Liver (tissue), 9 donors: ENCODE results near the gene SEC14L3. TPM values are rescaled to one million over a fixed set of nuclear protein-coding genes. Genes with fewer than 3 reads are reported as not detected.

ENCODE experiments used
- DNase-seq: peaks from one replicate; pipeline ENCODE4 v3.0.0-alpha.2; 2017; ENCODE audit warnings: low spot score
- H3K27ac ChIP-seq, 2 donors: one replicate each; pipeline ENCODE4 v1.7.0; 2013; ENCODE audit warnings: inconsistent platforms in 2 of 2, low read length in 2 of 2, control low read depth in 1 of 2, low read depth in 1 of 2, mild to moderate bottlenecking in 1 of 2
- H3K27me3 ChIP-seq, 4 donors: one replicate each; pipeline versions ENCODE4 v1.6.1 to v1.7.0; 2013; ENCODE audit warnings: low read length in 3 of 4, inconsistent platforms in 1 of 4, mild to moderate bottlenecking in 1 of 4, moderate library complexity in 1 of 4; ENCODE audit not compliant: control insufficient read depth in 4 of 4, insufficient read depth in 4 of 4
- H3K36me3 ChIP-seq, 4 donors: one replicate each; pipeline versions ENCODE4 v1.6.1 to v1.7.0; 2013; ENCODE audit warnings: low read length in 3 of 4, mild to moderate bottlenecking in 3 of 4, low read depth in 1 of 4, moderate library complexity in 1 of 4; ENCODE audit not compliant: control insufficient read depth in 4 of 4, insufficient read depth in 3 of 4
- H3K4me1 ChIP-seq, 4 donors: one replicate each; pipeline versions ENCODE4 v1.6.1 to v1.7.0; 2013; ENCODE audit warnings: low read length in 3 of 4, mild to moderate bottlenecking in 3 of 4, moderate library complexity in 1 of 4; ENCODE audit not compliant: control insufficient read depth in 4 of 4, insufficient read depth in 4 of 4
- H3K4me3 ChIP-seq, 3 donors: one replicate each; pipeline versions ENCODE4 v1.6.1 to v1.7.0; 2013; ENCODE audit warnings: low read length in 3 of 3, control low read depth in 1 of 3, low read depth in 1 of 3, mild to moderate bottlenecking in 1 of 3
- H3K9ac ChIP-seq, 2 donors: one replicate each; pipeline ENCODE4 v1.7.0; 2013; ENCODE audit warnings: low read length in 2 of 2, mild to moderate bottlenecking in 2 of 2, moderate library complexity in 2 of 2, control low read depth in 1 of 2, low read depth in 1 of 2
- H3K9me3 ChIP-seq, 4 donors: one replicate each; pipeline versions ENCODE4 v1.6.1 to v1.7.0; 2013; ENCODE audit warnings: low read length in 3 of 4; ENCODE audit not compliant: control insufficient read depth in 4 of 4
- FOXA2 ChIP-seq: IDR thresholded peaks from 2 replicates; pipeline ENCODE4 v1.6.1; 2016; ENCODE audit warnings: antibody characterized with exemption
- GABPA ChIP-seq, 2 donors: IDR thresholded peaks in 1 of 2; conservative IDR thresholded peaks in 1 of 2; 2 replicates each; pipeline ENCODE4 v1.6.1; 2016; ENCODE audit warnings: antibody characterized with exemption in 2 of 2, mild to moderate bottlenecking in 1 of 2, moderate library complexity in 1 of 2
- RXRA ChIP-seq, 2 donors: IDR thresholded peaks; 2 replicates each; pipeline ENCODE4 v1.6.1; 2017 to 2018; ENCODE audit warnings: antibody characterized with exemption in 2 of 2, mild to moderate bottlenecking in 1 of 2
- TAF1 ChIP-seq: conservative IDR thresholded peaks from 2 replicates; pipeline ENCODE4 v1.6.1; 2016; ENCODE audit warnings: antibody characterized with exemption, mild to moderate bottlenecking
- YY1 ChIP-seq: IDR thresholded peaks from 2 replicates; pipeline ENCODE4 v1.6.1; 2016; ENCODE audit warnings: antibody characterized with exemption, mild to moderate bottlenecking
- WGBS: extraction: QIAGEN DNeasy Blood & Tissue Kit; methylation state at CpG from one replicate; pipeline ENCODE4 v1.1.7; 2013; 5-methylcytosine and 5-hydroxymethylcytosine counted together
- polyA plus RNA-seq, 2 donors: library from polyadenylated mRNA; stranded (reverse) in 1 of 2; unstranded in 1 of 2; fragments of 200-250 nt in 1 of 2; fragments of >200 nt in 1 of 2; fragmentation: Nextera tagmentation in 1 of 2; extraction: Ambion mirVana in 1 of 2; gene quantifications; one replicate each; pipeline versions ENCODE4 v1.2.1 to v1.2.3, GENCODE V29; 2013 to 2015
- total RNA-seq, 2 donors: library from RNA; depleted of rRNA; stranded (reverse); fragments of >200 nt; gene quantifications; one replicate each; pipeline ENCODE4 v1.2.3, GENCODE V29; 2014
- TF ChIP-seq, protein P1 (sequence below): IDR thresholded peaks from 2 replicates; pipeline ENCODE4 v1.6.1; 2016; ENCODE audit warnings: antibody characterized with exemption, mild to moderate bottlenecking
- TF ChIP-seq, protein P2 (sequence below): IDR thresholded peaks from 2 replicates; pipeline ENCODE4 v1.6.1; 2016; ENCODE audit warnings: antibody characterized with exemption
- TF ChIP-seq, protein P3 (sequence below): IDR thresholded peaks from 2 replicates; pipeline ENCODE4 v1.6.1; 2016; ENCODE audit warnings: antibody characterized with exemption
- TF ChIP-seq, protein P4 (sequence below): IDR thresholded peaks from 2 replicates; pipeline ENCODE4 v1.6.1; 2016; ENCODE audit warnings: antibody characterized with exemption
- donor health status: healthy.
- donor health status: healthy.
- donor health status: healthy.
- donor health status: healthy.
- donor health status: healthy.

Gene SEC14L3
- total and polyA plus RNA-seq, 4 donors: 0.32 to 0.33 TPM; not detected in 2

DNA sequence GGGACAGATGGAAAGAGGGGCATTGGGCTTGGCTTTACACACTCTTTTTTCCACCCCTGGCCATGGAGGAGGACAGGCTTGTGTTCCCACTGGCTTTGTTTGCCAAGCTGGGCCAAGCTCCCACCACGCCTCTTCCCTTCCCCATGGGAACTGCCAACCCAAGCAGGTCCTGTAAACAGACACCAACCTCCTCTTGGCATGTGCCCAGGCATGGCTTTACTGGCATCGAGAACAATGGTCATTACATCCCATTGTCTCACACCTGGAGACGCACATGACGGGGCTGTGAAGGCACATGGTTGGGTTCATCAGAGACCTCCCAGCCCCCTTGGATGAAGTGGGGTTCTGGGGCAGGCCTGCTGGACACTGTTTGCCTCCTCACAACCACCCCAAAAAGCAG is 11.7 kb downstream of the SEC14L3 start:
- H3K27ac ChIP-seq: no peak overlapping the region
- peaks cover 2 to 43% (median 36%) of the 10 kb centered on the region in 4 donors for H3K4me1 ChIP-seq
- no peaks in the 10 kb centered on the region for H3K9me3 ChIP-seq
- no peak overlapping the region for H3K4me3 ChIP-seq
- TF ChIP-seq, protein P1, sequence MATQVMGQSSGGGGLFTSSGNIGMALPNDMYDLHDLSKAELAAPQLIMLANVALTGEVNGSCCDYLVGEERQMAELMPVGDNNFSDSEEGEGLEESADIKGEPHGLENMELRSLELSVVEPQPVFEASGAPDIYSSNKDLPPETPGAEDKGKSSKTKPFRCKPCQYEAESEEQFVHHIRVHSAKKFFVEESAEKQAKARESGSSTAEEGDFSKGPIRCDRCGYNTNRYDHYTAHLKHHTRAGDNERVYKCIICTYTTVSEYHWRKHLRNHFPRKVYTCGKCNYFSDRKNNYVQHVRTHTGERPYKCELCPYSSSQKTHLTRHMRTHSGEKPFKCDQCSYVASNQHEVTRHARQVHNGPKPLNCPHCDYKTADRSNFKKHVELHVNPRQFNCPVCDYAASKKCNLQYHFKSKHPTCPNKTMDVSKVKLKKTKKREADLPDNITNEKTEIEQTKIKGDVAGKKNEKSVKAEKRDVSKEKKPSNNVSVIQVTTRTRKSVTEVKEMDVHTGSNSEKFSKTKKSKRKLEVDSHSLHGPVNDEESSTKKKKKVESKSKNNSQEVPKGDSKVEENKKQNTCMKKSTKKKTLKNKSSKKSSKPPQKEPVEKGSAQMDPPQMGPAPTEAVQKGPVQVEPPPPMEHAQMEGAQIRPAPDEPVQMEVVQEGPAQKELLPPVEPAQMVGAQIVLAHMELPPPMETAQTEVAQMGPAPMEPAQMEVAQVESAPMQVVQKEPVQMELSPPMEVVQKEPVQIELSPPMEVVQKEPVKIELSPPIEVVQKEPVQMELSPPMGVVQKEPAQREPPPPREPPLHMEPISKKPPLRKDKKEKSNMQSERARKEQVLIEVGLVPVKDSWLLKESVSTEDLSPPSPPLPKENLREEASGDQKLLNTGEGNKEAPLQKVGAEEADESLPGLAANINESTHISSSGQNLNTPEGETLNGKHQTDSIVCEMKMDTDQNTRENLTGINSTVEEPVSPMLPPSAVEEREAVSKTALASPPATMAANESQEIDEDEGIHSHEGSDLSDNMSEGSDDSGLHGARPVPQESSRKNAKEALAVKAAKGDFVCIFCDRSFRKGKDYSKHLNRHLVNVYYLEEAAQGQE: no peak
- TF ChIP-seq RXRA (IDR thresholded peaks at IDR 0.05): peak in 1 of 2 donors; percentile 53
- no peaks in the 10 kb centered on the region for H3K27me3 ChIP-seq
- H3K36me3 ChIP-seq: peaks cover 0 to 2% (median 0%) of the 10 kb centered on the region in 4 donors
- no peak overlapping the region for H3K9ac ChIP-seq
- no peak for DNase-seq
- 40% methylated on average over 4 of the region's 4 CpGs for WGBS

DNA sequence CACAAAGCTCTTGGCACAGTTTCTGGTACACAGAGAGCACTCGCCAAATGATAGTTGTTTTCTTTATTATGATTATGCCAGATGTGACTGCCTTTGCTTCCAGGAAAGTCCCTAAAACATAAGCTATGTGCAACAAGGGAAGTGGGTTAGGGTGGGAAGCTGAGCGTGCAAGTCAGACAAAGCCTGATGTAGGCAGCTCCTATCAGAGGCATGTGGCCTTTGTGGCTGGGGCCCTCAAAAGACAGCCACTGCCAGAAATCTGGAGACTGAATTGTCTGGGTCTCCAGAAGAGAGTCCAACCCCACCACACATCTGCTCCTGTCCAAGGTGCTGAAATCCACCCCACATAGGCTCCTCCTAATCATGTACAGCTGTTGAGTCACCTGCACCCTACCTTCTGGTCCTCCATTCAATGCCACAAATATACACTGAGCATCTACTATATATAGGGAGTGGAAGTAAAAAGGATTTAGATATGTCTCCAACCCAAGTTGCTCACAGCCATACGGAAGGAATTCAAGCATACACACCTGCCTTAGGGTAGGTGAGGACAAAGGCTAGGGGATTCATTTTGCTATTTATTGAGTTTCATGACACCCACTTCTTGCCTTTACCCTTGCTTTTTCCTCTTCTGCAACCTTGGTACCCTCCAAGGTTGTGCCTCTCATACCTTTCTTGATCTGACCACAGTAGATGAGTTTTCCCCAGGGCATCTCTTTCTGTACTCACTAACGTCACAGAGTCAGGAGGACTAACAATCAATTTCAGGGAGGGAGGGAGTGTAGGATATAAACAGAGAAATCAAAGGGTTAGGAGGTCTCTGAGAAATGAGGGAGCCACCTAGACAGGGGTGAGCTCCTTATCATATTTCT is 12.4 kb downstream of the SEC14L3 start:
- Histone ChIP-seq H3K4me3 (no peak overlapping the region), H3K36me3 (peaks cover 0 to 2% (median 0%) of the 10 kb centered on the region in 4 donors), H3K9me3 (no peaks in the 10 kb centered on the region), H3K27me3 (no peaks in the 10 kb centered on the region), H3K27ac (no peak overlapping the region), H3K4me1 (peaks cover 2 to 43% (median 36%) of the 10 kb centered on the region in 4 donors), H3K9ac (no peak overlapping the region)
- no peak for DNase-seq
- TF ChIP-seq, protein P2, sequence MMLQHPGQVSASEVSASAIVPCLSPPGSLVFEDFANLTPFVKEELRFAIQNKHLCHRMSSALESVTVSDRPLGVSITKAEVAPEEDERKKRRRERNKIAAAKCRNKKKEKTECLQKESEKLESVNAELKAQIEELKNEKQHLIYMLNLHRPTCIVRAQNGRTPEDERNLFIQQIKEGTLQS: no peak
- TF ChIP-seq, protein P1: peak; percentile 99
- WGBS: 55% methylated on average over 4 of the region's 4 CpGs

DNA sequence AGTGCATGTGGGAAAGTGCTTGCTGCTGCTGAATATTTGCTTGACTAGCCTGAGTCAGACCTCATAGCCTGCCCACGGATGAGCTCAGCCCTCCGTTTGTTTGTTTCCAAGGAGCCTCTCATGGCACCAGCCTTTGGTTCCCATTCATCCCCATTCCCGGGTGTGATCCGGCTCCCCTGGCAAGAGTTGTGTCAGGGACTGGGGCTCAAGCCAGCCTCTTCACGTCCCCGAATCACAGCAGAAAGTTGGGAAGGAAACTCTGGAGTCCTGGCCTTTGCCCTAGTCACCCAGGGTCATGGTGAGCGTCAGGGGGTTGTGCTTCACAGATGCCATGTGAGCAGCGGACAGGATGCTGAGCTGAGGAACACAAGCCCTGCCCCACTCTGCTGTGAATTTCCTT is 13.8 kb downstream of the SEC14L3 start:
- Histone ChIP-seq H3K27me3 (no peaks in the 10 kb centered on the region), H3K27ac (peak overlapping the region in 1 of 2 donors; percentile 15), H3K36me3 (no peaks in the 10 kb centered on the region), H3K9me3 (no peaks in the 10 kb centered on the region), H3K4me1 (peaks cover 2 to 43% (median 36%) of the 10 kb centered on the region in 4 donors), H3K9ac (no peak overlapping the region), H3K4me3 (no peak overlapping the region)
- no peak for DNase-seq
- 30% methylated on average over 8 of the region's 8 CpGs for WGBS
- TF ChIP-seq TAF1 (no peak), GABPA (IDR thresholded peaks at IDR 0.05 in 1 of 2, conservative IDR thresholded peaks at IDR 0.05 in 1 of 2) (no peak), FOXA2 (no peak), YY1 (no peak)
- TF ChIP-seq, protein P3, sequence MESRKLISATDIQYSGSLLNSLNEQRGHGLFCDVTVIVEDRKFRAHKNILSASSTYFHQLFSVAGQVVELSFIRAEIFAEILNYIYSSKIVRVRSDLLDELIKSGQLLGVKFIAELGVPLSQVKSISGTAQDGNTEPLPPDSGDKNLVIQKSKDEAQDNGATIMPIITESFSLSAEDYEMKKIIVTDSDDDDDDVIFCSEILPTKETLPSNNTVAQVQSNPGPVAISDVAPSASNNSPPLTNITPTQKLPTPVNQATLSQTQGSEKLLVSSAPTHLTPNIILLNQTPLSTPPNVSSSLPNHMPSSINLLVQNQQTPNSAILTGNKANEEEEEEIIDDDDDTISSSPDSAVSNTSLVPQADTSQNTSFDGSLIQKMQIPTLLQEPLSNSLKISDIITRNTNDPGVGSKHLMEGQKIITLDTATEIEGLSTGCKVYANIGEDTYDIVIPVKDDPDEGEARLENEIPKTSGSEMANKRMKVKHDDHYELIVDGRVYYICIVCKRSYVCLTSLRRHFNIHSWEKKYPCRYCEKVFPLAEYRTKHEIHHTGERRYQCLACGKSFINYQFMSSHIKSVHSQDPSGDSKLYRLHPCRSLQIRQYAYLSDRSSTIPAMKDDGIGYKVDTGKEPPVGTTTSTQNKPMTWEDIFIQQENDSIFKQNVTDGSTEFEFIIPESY: no peak
- TF ChIP-seq, protein P4, sequence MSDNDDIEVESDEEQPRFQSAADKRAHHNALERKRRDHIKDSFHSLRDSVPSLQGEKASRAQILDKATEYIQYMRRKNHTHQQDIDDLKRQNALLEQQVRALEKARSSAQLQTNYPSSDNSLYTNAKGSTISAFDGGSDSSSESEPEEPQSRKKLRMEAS: no peak
- TF ChIP-seq, protein P1: no peak
